ENCODE data around the gene SSBP2.
A peak's percentile ranks its signal among the peaks of the same experiment; 100 is the strongest.
"Not testable (repeated sequence)": the region's sequence is repeated elsewhere in the genome, so short reads cannot be mapped to it uniquely, and the experiment has no call there.

The SSBP2 gene

GRCh38 chr5:81724571-81724970, 26.3 kb downstream of the SSBP2 start:
- no peak for DNase-seq

- DNase-seq, result no peak
Observed at GRCh38 chr5:81724108-81724507, 26.8 kb downstream of the SSBP2 start.

GRCh38 chr5:81721049-81721448, 29.8 kb downstream of the SSBP2 start:
- no peak for DNase-seq

- DNase-seq, result no peak
Observed at GRCh38 chr5:81719743-81720345, 31.1 kb downstream of the SSBP2 start.

GRCh38 chr5:81718300-81718699, 32.6 kb downstream of the SSBP2 start:
- no peak for DNase-seq

GRCh38 chr5:81717860-81718259, 33.0 kb downstream of the SSBP2 start:
- no peak for DNase-seq

GRCh38 chr5:81717226-81717625, 33.7 kb downstream of the SSBP2 start:
- DNase-seq, result no peak

GRCh38 chr5:81714076-81714475, 36.8 kb downstream of the SSBP2 start:
- peak; percentile 30 for DNase-seq

GRCh38 chr5:81708889-81709288, 42.0 kb downstream of the SSBP2 start:
- no peak for DNase-seq

GRCh38 chr5:81703840-81704239, 47.1 kb downstream of the SSBP2 start:
- DNase-seq, result no peak

- DNase-seq, result no peak
Observed at GRCh38 chr5:81700166-81700565, 50.7 kb downstream of the SSBP2 start.

GRCh38 chr5:81698813-81699212, 52.1 kb downstream of the SSBP2 start:
- no peak for DNase-seq

- DNase-seq, result no peak
Observed at GRCh38 chr5:81696418-81697397, 54.2 kb downstream of the SSBP2 start.

- no peak for DNase-seq
Observed at GRCh38 chr5:81694726-81695125, 56.2 kb downstream of the SSBP2 start.

GRCh38 chr5:81688215-81688614, 62.7 kb downstream of the SSBP2 start:
- DNase-seq, result no peak

GRCh38 chr5:81687292-81687691, 63.6 kb downstream of the SSBP2 start:
- no peak for DNase-seq

GRCh38 chr5:81685471-81685870, 65.4 kb downstream of the SSBP2 start:
- DNase-seq, result no peak

- DNase-seq, result no peak
Observed at GRCh38 chr5:81679885-81680284, 71.0 kb downstream of the SSBP2 start.

- no peak for DNase-seq
Observed at GRCh38 chr5:81675420-81675819, 75.5 kb downstream of the SSBP2 start.

GRCh38 chr5:81665795-81666194, 85.1 kb downstream of the SSBP2 start:
- peak; percentile 6 for DNase-seq

GRCh38 chr5:81660624-81661023, 90.3 kb downstream of the SSBP2 start:
- not testable (repeated sequence) for DNase-seq

- DNase-seq, result no peak
Observed at GRCh38 chr5:81657386-81657785, 93.5 kb downstream of the SSBP2 start.

- no peak for DNase-seq
Observed at GRCh38 chr5:81656783-81657182, 94.1 kb downstream of the SSBP2 start.

GRCh38 chr5:81650987-81651386, 99.9 kb downstream of the SSBP2 start:
- DNase-seq, result no peak
